Measurements from ENCODE around the gene GALNT9. TPM values are rescaled to one million over a fixed set of nuclear protein-coding genes. Genes with fewer than 3 reads are reported as not detected.

Gene GALNT9
- total RNA-seq, 1 experiment from 2014 or later = 2.6 TPM

DNA sequence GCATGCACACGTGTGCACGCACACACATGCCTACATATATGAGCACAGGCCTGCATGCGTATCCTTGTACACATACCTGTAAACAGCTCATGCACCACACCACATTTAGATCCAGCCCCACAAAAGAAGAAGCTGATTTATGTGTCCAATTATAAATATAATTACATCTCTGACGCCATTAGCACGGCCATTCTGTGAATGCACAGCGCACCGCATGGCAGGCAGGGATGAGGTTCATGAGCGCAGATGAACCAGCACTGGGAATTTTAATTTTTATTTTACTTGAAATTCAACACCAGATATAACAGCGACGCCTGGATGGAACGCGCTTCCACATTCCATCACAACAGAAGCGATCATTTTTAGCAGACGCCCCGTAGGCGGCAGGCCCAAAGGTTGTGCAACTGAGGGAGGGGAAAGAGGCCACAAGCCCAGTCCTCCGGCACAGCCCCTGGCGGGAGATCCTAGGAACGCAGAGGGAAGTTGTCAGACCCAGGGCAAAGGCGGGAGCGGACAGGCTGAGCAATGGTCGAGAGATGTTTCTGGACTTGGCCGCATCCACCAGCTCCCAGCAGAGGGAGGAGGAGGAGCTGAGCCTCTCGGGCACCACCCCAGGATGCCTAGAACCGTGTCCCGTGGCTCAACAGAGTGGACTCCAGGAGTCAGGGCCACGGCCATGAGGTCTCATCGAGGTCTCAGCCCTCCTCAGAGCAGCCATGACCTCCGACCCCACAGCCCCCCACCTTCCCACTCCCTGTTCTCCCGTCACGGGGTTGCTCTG is 37.9 kb upstream of the GALNT9 start:
- H3K9ac ChIP-seq (ENCODE audit: low read length) = no peak overlapping the region
- H3K79me2 ChIP-seq (ENCODE audit: insufficient read depth, low read length) = no peaks in the 10 kb centered on the region
- H3K27ac ChIP-seq (ENCODE audit: low read depth, low read length) = no peak overlapping the region
- no peak overlapping the region for H3K4me3 ChIP-seq (replicated peaks in 1 of 2; ENCODE audit: low read depth in 1 of 2, low read length in 2 of 2)
- DNase-seq (ENCODE audit: low read depth, low spot score) (no peak), ATAC-seq (no peak)
- intact Hi-C loops (cut with micrococcal nuclease) = no loop called here
- no peaks in the 10 kb centered on the region for H4K20me1 ChIP-seq (ENCODE audit: insufficient read depth)
- no peaks in the 10 kb centered on the region for H3K9me2 ChIP-seq (ENCODE audit: insufficient read depth)
- POLR2A ChIA-PET = no interaction called here
- no peak for TF ChIP-seq ZNF274 (IDR thresholded peaks at IDR 0.05; ENCODE audit: low read depth, low read length)
- no peak for TF ChIP-seq SRF (IDR thresholded peaks at IDR 0.05; ENCODE audit: low read depth)
- no peak for TF ChIP-seq EZH2phosphoT487 (IDR thresholded peaks at IDR 0.05; ENCODE audit: borderline replicate concordance)
- TF ChIP-seq JUND (IDR thresholded peaks at IDR 0.05) = no peak
- TF ChIP-seq, protein P1, sequence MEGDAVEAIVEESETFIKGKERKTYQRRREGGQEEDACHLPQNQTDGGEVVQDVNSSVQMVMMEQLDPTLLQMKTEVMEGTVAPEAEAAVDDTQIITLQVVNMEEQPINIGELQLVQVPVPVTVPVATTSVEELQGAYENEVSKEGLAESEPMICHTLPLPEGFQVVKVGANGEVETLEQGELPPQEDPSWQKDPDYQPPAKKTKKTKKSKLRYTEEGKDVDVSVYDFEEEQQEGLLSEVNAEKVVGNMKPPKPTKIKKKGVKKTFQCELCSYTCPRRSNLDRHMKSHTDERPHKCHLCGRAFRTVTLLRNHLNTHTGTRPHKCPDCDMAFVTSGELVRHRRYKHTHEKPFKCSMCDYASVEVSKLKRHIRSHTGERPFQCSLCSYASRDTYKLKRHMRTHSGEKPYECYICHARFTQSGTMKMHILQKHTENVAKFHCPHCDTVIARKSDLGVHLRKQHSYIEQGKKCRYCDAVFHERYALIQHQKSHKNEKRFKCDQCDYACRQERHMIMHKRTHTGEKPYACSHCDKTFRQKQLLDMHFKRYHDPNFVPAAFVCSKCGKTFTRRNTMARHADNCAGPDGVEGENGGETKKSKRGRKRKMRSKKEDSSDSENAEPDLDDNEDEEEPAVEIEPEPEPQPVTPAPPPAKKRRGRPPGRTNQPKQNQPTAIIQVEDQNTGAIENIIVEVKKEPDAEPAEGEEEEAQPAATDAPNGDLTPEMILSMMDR (IDR thresholded peaks at IDR 0.05 in 2 of 3, conservative IDR thresholded peaks at IDR 0.05 in 1 of 3; ENCODE audit: borderline replicate concordance in 1 of 3, insufficient read depth in 1 of 3, low read depth in 2 of 3, low read length in 2 of 3) = no peak
- TF ChIP-seq RAD21 (IDR thresholded peaks at IDR 0.05; ENCODE audit: low read depth) = no peak
- TF ChIP-seq EZH2 (IDR thresholded peaks at IDR 0.05) = no peak
- no peak for TF ChIP-seq FOSL1 (IDR thresholded peaks at IDR 0.05; ENCODE audit: low read depth)
- no peak for TF ChIP-seq POLR2A (IDR thresholded peaks at IDR 0.05; ENCODE audit: borderline replicate concordance, extremely low read depth, insufficient read depth, insufficient read length)
- TF ChIP-seq CEBPB (IDR thresholded peaks at IDR 0.05; ENCODE audit: low read depth) = no peak
- TF ChIP-seq CBX3 (IDR thresholded peaks at IDR 0.05; ENCODE audit: low read depth) = no peak
- no peak overlapping the region for H3K4me2 ChIP-seq (ENCODE audit: low read length)
- CTCF ChIA-PET = no interaction called here
- H3K4me1 ChIP-seq (ENCODE audit: control insufficient read depth in 1 of 2, insufficient read depth in 2 of 2, low read length in 2 of 2) = peaks cover 0 to 10% of the 10 kb centered on the region in 2 experiments; a peak in 2 of 4 replicates
- H3K27me3 ChIP-seq (ENCODE audit: insufficient read depth, low read length) = peaks cover 17% of the 10 kb centered on the region; the same call in 1 of the 2 replicates
- RAD21 ChIA-PET (ENCODE audit: low non-redundant PET in 1 of 2, low total read pairs in 2 of 2, uncharacterized antibody in 2 of 2, unreplicated experiment in 2 of 2) = no interaction called here
- no TSS peak for BruUV-seq (replicated peaks)
- no peak overlapping the region for H2AFZ ChIP-seq (ENCODE audit: low read depth, low read length, poor library complexity, severe bottlenecking)
- H3K9me3 ChIP-seq (ENCODE audit: control insufficient read depth in 1 of 2, insufficient read depth in 1 of 2, low read depth in 1 of 2, low read length in 2 of 2) = no peaks in the 10 kb centered on the region
- no peaks in the 10 kb centered on the region for H3K36me3 ChIP-seq (ENCODE audit: control insufficient read depth in 1 of 2, insufficient read depth in 2 of 2, low read length in 2 of 2)

Measured in HCT116 (cell line).